ENCODE data around the gene ISX. TPM values are rescaled to one million over a fixed set of nuclear protein-coding genes. Genes with fewer than 3 reads are reported as not detected.

Gene ISX
- total and polyA plus RNA-seq, 9 of the 15 experiments (the other 6 are each of a cell fraction or from before 2014, with no cell fraction given) = 0.03 to 0.36 (median 0.07) TPM

GRCh38 chr22:35126993-35127392 lies 61.0 kb downstream of the ISX start:
- Histone ChIP-seq H3K4me3 (no peak overlapping the region), H3K9ac (ENCODE audit: insufficient read depth in 1 of 2, low read depth in 2 of 2, low read length in 2 of 2) (no peak overlapping the region), H3K9me1 (ENCODE audit: control insufficient read depth, insufficient read depth, low read length) (no peaks in the 10 kb centered on the region), H3K27ac (ENCODE audit: extremely low read depth, low read depth, low read length) (no peak overlapping the region), H3K4me2 (ENCODE audit: insufficient read depth, low read length) (no peak overlapping the region), H3K9me3 (replicated peaks; ENCODE audit: control insufficient read depth, insufficient read depth, low read depth, low read length) (no peaks in the 10 kb centered on the region), H3K27me3 (ENCODE audit: control insufficient read depth in 2 of 2, insufficient read depth in 2 of 2, low read length in 2 of 2) (no peaks in the 10 kb centered on the region), H4K20me1 (replicated peaks; ENCODE audit: control insufficient read depth, insufficient read depth, low read length) (no peaks in the 10 kb centered on the region), H2AFZ (ENCODE audit: low read depth, low read length) (no peak overlapping the region), H3K36me3 (ENCODE audit: control insufficient read depth, insufficient read depth, low read length) (peaks cover 3% of the 10 kb centered on the region; the same call in 1 of the 3 replicates), H3K4me1 (replicated peaks in 1 of 2; ENCODE audit: control insufficient read depth in 2 of 2, insufficient read depth in 2 of 2, low read length in 2 of 2) (peaks cover 2 to 15% of the 10 kb centered on the region in 2 experiments; a peak in 4 of 5 replicates), H3K79me2 (ENCODE audit: control insufficient read depth, insufficient read depth, low read length) (no peaks in the 10 kb centered on the region)
- no peak for ATAC-seq
- in situ Hi-C loops (cut with MboI) (no loop called here), intact Hi-C loops (cut with micrococcal nuclease) (no loop called here)
- CTCF ChIA-PET (ENCODE audit: low intra/inter-chr PET ratio) = no interaction called here
- no peak for TF ChIP-seq ZNF263 (CRISPR knock-in tag; IDR thresholded peaks at IDR 0.05; ENCODE audit: borderline replicate concordance)
- no peak for TF ChIP-seq SP1 (CRISPR knock-in tag; IDR thresholded peaks at IDR 0.05)
- no peak for TF ChIP-seq CHD7 (IDR thresholded peaks at IDR 0.05; ENCODE audit: low read depth, low read length)
- no peak for TF ChIP-seq FOXO4 (CRISPR knock-in tag; IDR thresholded peaks at IDR 0.05)
- TF ChIP-seq ZFP36 (IDR thresholded peaks at IDR 0.05; ENCODE audit: low read depth, low read length, partially characterized antibody) = no peak
- TF ChIP-seq ERF (CRISPR knock-in tag; IDR thresholded peaks at IDR 0.05) = no peak
- TF ChIP-seq NR4A1 (CRISPR knock-in tag; IDR thresholded peaks at IDR 0.05) = no peak
- no peak for TF ChIP-seq NR4A1 (tag; IDR thresholded peaks at IDR 0.05)
- POLR2A ChIA-PET = no interaction called here
- WGBS (ENCODE audit: insufficient coverage, low coverage, missing lambda C conversion rate) = 70% methylated on average over 5 of the region's 8 CpGs
- no TSS peak for BruUV-seq (replicated peaks)
- FAIRE-seq = no peak
- no peak for DNase-seq (ENCODE audit: extremely low read depth in 1 of 4, low spot score in 3 of 4)
